ENCODE data around the gene PPP6R1. TPM values are rescaled to one million over a fixed set of nuclear protein-coding genes. Genes with fewer than 3 reads are reported as not detected.

PPP6R1 gene
- total RNA-seq, 1 experiment from 2014 or later, result 79.7 TPM

DNA sequence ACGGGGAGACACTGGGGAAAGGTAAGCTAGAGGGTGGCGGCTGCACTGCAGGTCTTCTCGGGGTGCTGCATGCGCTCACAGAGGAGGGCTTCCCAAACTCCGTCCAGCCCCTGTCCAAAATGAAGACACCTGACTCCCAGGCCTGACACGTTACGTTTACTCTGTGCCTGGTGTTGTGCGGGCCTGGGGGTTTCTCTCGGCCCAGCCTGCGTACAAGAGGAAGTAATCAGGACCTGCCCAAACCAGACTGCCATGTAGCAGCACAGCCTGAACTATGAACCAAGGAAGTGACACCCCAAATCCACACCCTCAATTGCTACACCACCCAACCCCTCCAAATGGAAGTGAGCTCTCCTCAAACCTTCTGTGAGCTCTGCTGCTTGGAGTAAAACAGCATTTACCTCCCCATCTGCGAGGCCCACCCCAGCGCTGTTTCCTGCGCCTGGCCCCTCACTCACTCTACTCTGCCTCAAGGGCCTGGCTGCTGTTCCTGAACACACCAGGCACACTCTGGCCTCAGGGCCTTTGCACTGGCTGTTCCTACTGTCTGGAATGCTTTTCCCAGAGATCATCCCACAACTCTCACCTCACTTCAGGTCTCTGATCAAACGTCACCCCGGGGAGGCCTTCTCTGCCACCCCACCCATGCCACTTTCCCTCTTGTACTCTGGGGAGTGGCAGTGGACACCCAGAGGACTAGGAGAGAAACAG is 18.1 kb upstream of the PPP6R1 start:
- Histone ChIP-seq H4K20me1 (ENCODE audit: control insufficient read depth, insufficient read depth, insufficient read length) (no peaks in the 10 kb centered on the region), H3K9me3 (ENCODE audit: control insufficient read depth, low read depth, low read length) (no peaks in the 10 kb centered on the region), H3K4ac (ENCODE audit: low read depth, low read length) (no peak overlapping the region), H3K4me2 (ENCODE audit: insufficient read depth, insufficient read length, low read length) (no peak overlapping the region), H3K23me2 (ENCODE audit: insufficient read length, low read depth, low read length, poor library complexity, severe bottlenecking) (peaks cover 4% of the 10 kb centered on the region), H3K23ac (ENCODE audit: insufficient read length, low read depth, low read length) (no peak overlapping the region), H3K27me3 (ENCODE audit: insufficient read depth, low read length) (no peaks in the 10 kb centered on the region), H2BK15ac (ENCODE audit: low read depth, low read length) (no peak overlapping the region), H2BK120ac (ENCODE audit: low read depth, low read length, poor library complexity, severe bottlenecking) (no peak overlapping the region), H4K8ac (replicated peaks; ENCODE audit: insufficient read length, low read depth, low read length) (no peak overlapping the region), H4K5ac (ENCODE audit: insufficient read length, low read depth, low read length) (no peak overlapping the region), H3K27ac (ENCODE audit: insufficient read length, low read depth, low read length) (no peak overlapping the region), H3K18ac (ENCODE audit: insufficient read length, low read depth, low read length) (no peak overlapping the region), H2BK20ac (ENCODE audit: low read depth, low read length, poor library complexity, severe bottlenecking) (no peak overlapping the region), H2AFZ (ENCODE audit: low read length) (no peak overlapping the region), H2BK12ac (ENCODE audit: insufficient read length, low read depth, low read length) (no peak overlapping the region), H4K91ac (ENCODE audit: insufficient read length, low read depth, low read length) (no peak overlapping the region), H3K56ac (ENCODE audit: insufficient read length, low read depth, low read length) (no peak overlapping the region), H3K4me1 (ENCODE audit: insufficient read depth, low read length) (no peaks in the 10 kb centered on the region; the same call in 1 of the 2 replicates), H2BK5ac (ENCODE audit: insufficient read length, low read length) (no peak overlapping the region), H3K9ac (ENCODE audit: extremely low read depth, insufficient read length, low read length) (no peak overlapping the region), H3K14ac (ENCODE audit: insufficient read depth, low read length) (no peak overlapping the region), H3K79me1 (ENCODE audit: insufficient read depth, low read depth, low read length, poor library complexity, severe bottlenecking) (no peaks in the 10 kb centered on the region), H3T11ph (ENCODE audit: low read length) (no peak overlapping the region), H2AK5ac (ENCODE audit: insufficient read length, low read length) (no peak overlapping the region), H3K79me2 (ENCODE audit: insufficient read depth, low read length) (no peaks in the 10 kb centered on the region)
- TF ChIP-seq CTCF (conservative IDR thresholded peaks at IDR 0.05), result no peak
- peaks cover 5 to 25% (median 20%) of the 10 kb centered on the region in 3 experiments; a peak in 6 of 7 replicates for H3K36me3 Mint-ChIP-seq (ENCODE audit: insufficient read depth in 1 of 3, low read depth in 3 of 3)
- H3K4me1 Mint-ChIP-seq, result peaks cover 12 to 15% of the 10 kb centered on the region in 2 experiments
- no peaks in the 10 kb centered on the region for H3K27me3 Mint-ChIP-seq (ENCODE audit: low read depth)
- WGBS (ENCODE audit: extremely low coverage, insufficient read length, low lambda C conversion rate), result no CpG with 5 or more reads among the region's 15 CpGs
- no peak for DNase-seq
- no peaks in the 10 kb centered on the region for H3K9me3 Mint-ChIP-seq
- H3K27ac Mint-ChIP-seq, result peak overlapping the region in 1 of 3 experiments; percentile 56; a peak in 1 of 7 replicates
- peak overlapping the region in 1 of 2 experiments; percentile 19; a peak in 2 of 5 replicates for H3K4me3 Mint-ChIP-seq

All from H9 (cell line).